Trophoblast cell (in vitro differentiated cells and primary cell): Measurements from ENCODE around the gene OR11A1.
"Not testable (repeated sequence)": the region's sequence is repeated elsewhere in the genome, so short reads cannot be mapped to it uniquely, and the experiment has no call there.

Experiments
- DNase-seq, 2 donors: peaks; one replicate each; pipeline ENCODE4 v3.0.0-alpha.2; 2016
- H2AFZ ChIP-seq: 2 replicates; pipeline ENCODE4 v1.6.1; 2013; ENCODE audit warnings: low read length, moderate library complexity, mild to moderate bottlenecking; ENCODE audit not compliant: insufficient read depth, poor library complexity
- H2AK5ac ChIP-seq: 2 replicates; pipeline ENCODE4 v1.6.1; 2013; ENCODE audit warnings: mild to moderate bottlenecking, low read length
- H2BK120ac ChIP-seq: 2 replicates; pipeline ENCODE4 v1.6.1; 2013; ENCODE audit warnings: low read length, mild to moderate bottlenecking, moderate library complexity; ENCODE audit not compliant: insufficient read depth, poor library complexity
- H2BK12ac ChIP-seq: 2 replicates; pipeline ENCODE4 v1.6.1; 2013; ENCODE audit warnings: mild to moderate bottlenecking, low read length, moderate library complexity
- H2BK5ac ChIP-seq: 2 replicates; pipeline ENCODE4 v1.6.1; 2013; ENCODE audit warnings: low read length, low read depth, moderate library complexity, mild to moderate bottlenecking; ENCODE audit not compliant: poor library complexity
- H3K14ac ChIP-seq: 2 replicates; pipeline ENCODE4 v1.6.1; 2013; ENCODE audit warnings: mild to moderate bottlenecking, low read length
- H3K18ac ChIP-seq: 2 replicates; pipeline ENCODE4 v1.6.1; 2013; ENCODE audit warnings: mild to moderate bottlenecking, low read length
- H3K23ac ChIP-seq: 2 replicates; pipeline ENCODE4 v1.6.1; 2013; ENCODE audit warnings: low read length
- H3K27ac ChIP-seq: 2 replicates; pipeline ENCODE4 v1.5.1; 2013; ENCODE audit warnings: low read depth, mild to moderate bottlenecking, inconsistent platforms, low read length, moderate library complexity
- H3K27me3 ChIP-seq: 2 replicates; pipeline ENCODE4 v1.6.1; 2013; ENCODE audit warnings: inconsistent platforms, mild to moderate bottlenecking, low read length, moderate library complexity; ENCODE audit not compliant: insufficient read depth
- H3K36me3 ChIP-seq, 2 experiments: 1 replicate in 1 of 2; 2 replicates in 1 of 2; pipeline ENCODE4 v1.6.1; 2013; ENCODE audit warnings: low read length in 2 of 2, mild to moderate bottlenecking in 2 of 2, moderate library complexity in 1 of 2; ENCODE audit not compliant: insufficient read depth in 2 of 2, control insufficient read depth in 1 of 2
- H3K4ac ChIP-seq: 2 replicates; pipeline ENCODE4 v1.6.1; 2013; ENCODE audit warnings: low read depth, mild to moderate bottlenecking, low read length, moderate library complexity
- H3K4me1 ChIP-seq, 2 experiments: 1 replicate in 1 of 2; 2 replicates in 1 of 2; pipeline ENCODE4 v1.6.1; 2013; ENCODE audit warnings: low read length in 2 of 2, mild to moderate bottlenecking in 2 of 2, moderate library complexity in 1 of 2; ENCODE audit not compliant: insufficient read depth in 2 of 2, control insufficient read depth in 1 of 2
- H3K4me2 ChIP-seq: 2 replicates; pipeline ENCODE4 v1.6.1; 2013; ENCODE audit warnings: inconsistent platforms, mild to moderate bottlenecking, low read length, moderate library complexity
- H3K4me3 ChIP-seq: 2 replicates; pipeline ENCODE4 v1.5.1; 2013; ENCODE audit warnings: mild to moderate bottlenecking, low read depth, low read length, inconsistent platforms
- H3K79me1 ChIP-seq: one replicate; pipeline ENCODE4 v1.6.1; 2013; ENCODE audit warnings: low read length
- H3K79me2 ChIP-seq: 2 replicates; pipeline ENCODE4 v1.6.1; 2013; ENCODE audit warnings: low read length, mild to moderate bottlenecking; ENCODE audit not compliant: control insufficient read depth, insufficient read depth, poor library complexity
- H3K9ac ChIP-seq: 2 replicates; pipeline ENCODE4 v1.6.1; 2013; ENCODE audit warnings: mild to moderate bottlenecking, low read length
- H3K9me3 ChIP-seq: 2 replicates; pipeline ENCODE4 v1.6.1; 2013; ENCODE audit warnings: low read depth, mild to moderate bottlenecking, control low read depth, inconsistent platforms, low read length; ENCODE audit not compliant: insufficient read depth
- H4K12ac ChIP-seq: 2 replicates; pipeline ENCODE4 v1.6.1; 2013; ENCODE audit warnings: low read depth, mild to moderate bottlenecking, low read length, moderate library complexity
- H4K8ac ChIP-seq: 2 replicates; pipeline ENCODE4 v1.6.1; 2013; ENCODE audit warnings: low read depth, mild to moderate bottlenecking, low read length, moderate library complexity
- H4K91ac ChIP-seq: one replicate; pipeline ENCODE4 v1.6.1; 2013; ENCODE audit warnings: low read depth, mild to moderate bottlenecking, low read length, moderate library complexity
- WGBS: extraction: QIAGEN DNeasy Blood & Tissue Kit; methylation state at CpG from one replicate; pipeline ENCODE4 v1.1.7; 2013; ENCODE audit warnings: missing lambda C conversion rate; ENCODE audit not compliant: insufficient read length, insufficient coverage; ENCODE audit errors: extremely low coverage; 5-methylcytosine and 5-hydroxymethylcytosine counted together

OR11A1 gene

DNA sequence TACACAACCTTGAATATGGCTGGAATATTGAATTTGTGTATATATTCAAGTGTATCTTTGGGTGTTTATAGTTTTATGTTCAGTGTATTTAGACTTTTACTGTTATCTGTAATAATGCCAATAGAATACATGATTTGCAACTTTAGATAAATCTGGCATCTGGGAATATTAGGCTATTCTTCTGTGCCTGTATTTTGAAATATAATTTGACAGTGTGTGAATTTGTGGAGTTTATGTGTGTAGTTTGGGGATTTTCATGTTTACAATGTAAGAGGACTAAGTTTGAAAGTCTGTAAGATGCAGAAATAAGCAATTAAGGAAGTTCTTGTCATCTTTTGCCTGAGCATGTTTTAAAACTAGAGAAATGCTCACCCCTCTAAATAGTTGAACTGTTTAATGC is 17.9 kb downstream of the OR11A1 start, which contains the start of gene OR10C1:
Gene OR10C1, plus strand, starts transcription at position 301 of the 400 bp plus-strand sequence. CDS start 710 bp downstream, outside the sequence.
- Histone ChIP-seq H3K4ac (no peak within 1 kb of the TSS), H2AK5ac (no peak within 1 kb of the TSS), H2BK120ac (no peak within 1 kb of the TSS), H3K36me3 (no peaks in the 10 kb centered on the region), H3K79me1 (no peaks in the 10 kb centered on the region), H4K8ac (no peak within 1 kb of the TSS), H3K14ac (no peak within 1 kb of the TSS), H3K79me2 (no peaks in the 10 kb centered on the region), H3K27ac (no peak within 1 kb of the TSS), H3K4me3 (no peak within 1 kb of the TSS), H3K9ac (no peak within 1 kb of the TSS), H4K91ac (no peak within 1 kb of the TSS), H3K4me1 (no peaks in the 10 kb centered on the region), H2BK5ac (no peak within 1 kb of the TSS), H3K18ac (no peak within 1 kb of the TSS), H2BK12ac (no peak within 1 kb of the TSS), H3K23ac (no peak within 1 kb of the TSS), H3K9me3 (peaks cover 4% of the 10 kb centered on the region), H3K4me2 (no peak within 1 kb of the TSS), H4K12ac (no peak within 1 kb of the TSS), H3K27me3 (no peaks in the 10 kb centered on the region), H2AFZ (no peak within 1 kb of the TSS)
- DNase-seq: no peak

DNA sequence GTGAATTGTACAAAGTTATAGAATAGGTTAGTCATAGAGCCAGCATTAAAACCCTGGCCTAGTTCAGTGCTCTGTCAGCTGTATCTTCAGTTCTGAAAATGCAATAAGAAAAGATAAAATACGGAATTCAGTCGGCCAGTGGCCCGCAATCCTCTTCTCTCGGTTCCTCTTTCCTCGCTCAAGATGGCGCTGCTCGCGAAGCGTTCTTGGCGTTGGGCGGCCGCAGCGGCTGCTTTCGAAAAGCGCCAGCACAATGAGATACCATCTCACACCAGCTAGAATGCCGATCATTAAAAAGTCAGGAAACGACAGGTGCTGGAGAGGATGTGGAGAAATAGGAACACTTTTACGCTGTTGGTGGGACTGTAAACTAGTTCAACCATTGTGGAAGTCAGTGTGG is 20.1 kb downstream of the OR11A1 start:
- not testable (repeated sequence) for H3K27ac ChIP-seq, H3K23ac ChIP-seq, H2AFZ ChIP-seq, H4K91ac ChIP-seq, H3K14ac ChIP-seq, H2AK5ac ChIP-seq, H2BK5ac ChIP-seq, H4K8ac ChIP-seq, H3K27me3 ChIP-seq, H3K9me3 ChIP-seq, H3K4me2 ChIP-seq, H3K79me2 ChIP-seq, H3K4ac ChIP-seq, H2BK120ac ChIP-seq, H3K36me3 ChIP-seq, H3K9ac ChIP-seq, H3K18ac ChIP-seq, H3K4me3 ChIP-seq, H2BK12ac ChIP-seq, H3K4me1 ChIP-seq, H4K12ac ChIP-seq, H3K79me1 ChIP-seq
- WGBS: no CpG with 5 or more reads among the region's 18 CpGs
- DNase-seq: peak; percentile 23 to 62

DNA sequence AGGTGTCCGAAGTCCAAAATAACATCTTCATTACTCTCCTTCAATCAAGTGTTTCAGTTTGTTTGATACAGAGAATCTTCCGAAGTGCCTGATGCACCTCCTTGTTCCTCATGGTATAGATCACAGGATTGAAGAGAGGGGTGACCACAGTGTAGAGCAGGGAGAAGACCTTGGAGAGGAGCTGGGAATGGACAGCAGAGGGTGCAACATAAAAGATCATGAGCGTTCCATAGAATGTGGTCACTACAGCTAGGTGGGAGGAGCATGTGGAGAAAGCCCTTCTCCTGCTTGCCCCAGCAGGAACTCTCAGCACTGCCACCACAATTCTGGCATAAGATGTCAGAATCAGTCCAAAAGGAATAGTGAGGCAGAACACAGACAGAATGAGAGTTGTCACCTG is 30.2 kb downstream of the OR11A1 start:
- no peaks in the 10 kb centered on the region for H3K4me1 ChIP-seq
- no peak overlapping the region for H3K18ac ChIP-seq
- H3K9ac ChIP-seq: no peak overlapping the region
- no peak overlapping the region for H2BK12ac ChIP-seq
- no peak overlapping the region for H4K12ac ChIP-seq
- no CpG with 5 or more reads among the region's 3 CpGs for WGBS
- no peak overlapping the region for H2AFZ ChIP-seq
- no peaks in the 10 kb centered on the region for H3K79me2 ChIP-seq
- H4K91ac ChIP-seq: no peak overlapping the region
- no peak overlapping the region for H3K14ac ChIP-seq
- H4K8ac ChIP-seq: no peak overlapping the region
- H3K4me2 ChIP-seq: no peak overlapping the region
- H3K4ac ChIP-seq: no peak overlapping the region
- no peak overlapping the region for H3K23ac ChIP-seq
- no peaks in the 10 kb centered on the region for H3K79me1 ChIP-seq
- no peaks in the 10 kb centered on the region for H3K27me3 ChIP-seq
- H2BK5ac ChIP-seq: no peak overlapping the region
- H3K9me3 ChIP-seq: no peaks in the 10 kb centered on the region
- no peak overlapping the region for H2AK5ac ChIP-seq
- no peak for DNase-seq
- H3K36me3 ChIP-seq: no peaks in the 10 kb centered on the region
- no peak overlapping the region for H3K4me3 ChIP-seq
- H2BK120ac ChIP-seq: no peak overlapping the region
- H3K27ac ChIP-seq: no peak overlapping the region

DNA sequence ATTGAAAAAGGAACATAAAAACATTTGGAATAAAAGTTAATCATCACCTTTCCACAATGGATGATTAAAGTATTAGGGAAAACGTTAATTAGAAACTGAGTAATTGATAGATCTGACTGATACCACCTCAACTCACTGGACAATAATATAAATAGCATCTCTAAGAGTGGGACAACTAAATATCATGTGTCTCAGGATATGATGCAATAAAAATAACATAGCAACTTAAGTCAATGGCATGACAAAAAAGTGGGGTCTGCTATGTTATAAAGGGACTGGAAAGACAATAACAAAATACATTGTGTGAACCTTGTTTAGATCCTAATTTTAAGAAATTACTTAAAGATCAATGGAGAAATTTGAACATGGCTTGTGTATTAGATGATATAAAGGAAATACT is 31.8 kb downstream of the OR11A1 start:
- Histone ChIP-seq H4K8ac (no peak overlapping the region), H4K12ac (no peak overlapping the region), H3K9ac (no peak overlapping the region), H3K4me3 (no peak overlapping the region), H3K14ac (no peak overlapping the region), H3K79me2 (no peaks in the 10 kb centered on the region), H2AK5ac (no peak overlapping the region), H3K36me3 (no peaks in the 10 kb centered on the region), H3K27me3 (no peaks in the 10 kb centered on the region), H2BK12ac (no peak overlapping the region), H3K79me1 (no peaks in the 10 kb centered on the region), H3K23ac (no peak overlapping the region), H3K9me3 (no peaks in the 10 kb centered on the region), H3K18ac (no peak overlapping the region), H3K4ac (no peak overlapping the region), H2BK5ac (no peak overlapping the region), H2BK120ac (no peak overlapping the region), H3K27ac (no peak overlapping the region), H4K91ac (no peak overlapping the region), H3K4me1 (no peaks in the 10 kb centered on the region), H2AFZ (no peak overlapping the region), H3K4me2 (no peak overlapping the region)
- WGBS: no CpG with 5 or more reads among the region's 1 CpG
- DNase-seq: no peak
